Stimulated activated CD4-positive, alpha-beta T cell treated with anti-CD3 and anti-CD28 coated beads, Interleukin-2, amount 100 ng/mL, for 24 hours (primary cell): ENCODE measurements around the gene JARID2.
A peak's percentile ranks its signal among the peaks of the same experiment; 100 is the strongest.

Source experiments
- DNase-seq, 2 donors: peaks; one replicate each; pipeline ENCODE4 v3.0.0-alpha.2; 2020

JARID2 gene

GRCh38 chr6:15476631-15477380 lies 230.9 kb downstream of the JARID2 start:
- DNase-seq: no peak

GRCh38 chr6:15477746-15478145 lies 231.9 kb downstream of the JARID2 start:
- DNase-seq: no peak

- DNase-seq: no peak
Measured at GRCh38 chr6:15479761-15480160, 233.9 kb downstream of the JARID2 start.

GRCh38 chr6:15480525-15480924 lies 234.7 kb downstream of the JARID2 start:
- no peak for DNase-seq

- DNase-seq: peak in 1 of 2 donors; percentile 27
Measured at GRCh38 chr6:15481390-15482291, 235.8 kb downstream of the JARID2 start.

- DNase-seq: no peak
Measured at GRCh38 chr6:15483060-15483459, 237.2 kb downstream of the JARID2 start.

GRCh38 chr6:15484140-15484539 lies 238.3 kb downstream of the JARID2 start:
- no peak for DNase-seq

GRCh38 chr6:15484821-15485220 lies 239.0 kb downstream of the JARID2 start:
- no peak for DNase-seq

- no peak for DNase-seq
Measured at GRCh38 chr6:15485936-15486335, 240.1 kb downstream of the JARID2 start.

- DNase-seq: no peak
Measured at GRCh38 chr6:15487262-15487661, 241.4 kb downstream of the JARID2 start.

- DNase-seq: no peak
Measured at GRCh38 chr6:15489261-15489962, 243.5 kb downstream of the JARID2 start.

- no peak for DNase-seq
Measured at GRCh38 chr6:15490242-15491100, 244.6 kb downstream of the JARID2 start.

- DNase-seq: peak; percentile 74 to 77
Measured at GRCh38 chr6:15491255-15491985, 245.6 kb downstream of the JARID2 start.

GRCh38 chr6:15491986-15492269 lies 246.1 kb downstream of the JARID2 start:
- no peak for DNase-seq

- DNase-seq: no peak
Measured at GRCh38 chr6:15493437-15494168, 247.7 kb downstream of the JARID2 start.

GRCh38 chr6:15495375-15495901 lies 249.6 kb downstream of the JARID2 start:
- no peak for DNase-seq

GRCh38 chr6:15496345-15497131 lies 250.7 kb downstream of the JARID2 start:
- DNase-seq: no peak

- no peak for DNase-seq
Measured at GRCh38 chr6:15498640-15499039, 252.8 kb downstream of the JARID2 start.

- DNase-seq: no peak
Measured at GRCh38 chr6:15499125-15499524, 253.3 kb downstream of the JARID2 start.

- no peak for DNase-seq
Measured at GRCh38 chr6:15499591-15499990, 253.7 kb downstream of the JARID2 start.
